Activated CD8-positive, alpha-beta memory T cell treated with anti-CD3 and anti-CD28 coated beads for 48 hours (primary cell): ENCODE results near the gene MAGI1.

Source experiments
- DNase-seq, 3 experiments: peaks; one replicate each; pipeline ENCODE4 v3.0.0-alpha.2; 2020; ENCODE audit warnings: low read depth in 2 of 3, low spot score in 2 of 3

The MAGI1 gene

GRCh38 chr3:65809641-65810150 is 229.0 kb downstream of the MAGI1 start:
- DNase-seq = no peak

- no peak for DNase-seq
Measured at GRCh38 chr3:65808824-65809223, 229.9 kb downstream of the MAGI1 start.

GRCh38 chr3:65808407-65808806 is 230.3 kb downstream of the MAGI1 start:
- no peak for DNase-seq

- DNase-seq = no peak
Measured at GRCh38 chr3:65807225-65807624, 231.5 kb downstream of the MAGI1 start.

- no peak for DNase-seq
Measured at GRCh38 chr3:65806600-65806999, 232.1 kb downstream of the MAGI1 start.

- DNase-seq = no peak
Measured at GRCh38 chr3:65796676-65797075, 242.0 kb downstream of the MAGI1 start.

GRCh38 chr3:65795166-65795565 is 243.6 kb downstream of the MAGI1 start:
- DNase-seq = no peak

- no peak for DNase-seq
Measured at GRCh38 chr3:65793495-65794200, 245.1 kb downstream of the MAGI1 start.

GRCh38 chr3:65788461-65788860 is 250.3 kb downstream of the MAGI1 start:
- DNase-seq = no peak

- DNase-seq = no peak
Measured at GRCh38 chr3:65787827-65788226, 250.9 kb downstream of the MAGI1 start.

GRCh38 chr3:65787340-65787739 is 251.4 kb downstream of the MAGI1 start:
- no peak for DNase-seq

- no peak for DNase-seq
Measured at GRCh38 chr3:65786890-65787289, 251.8 kb downstream of the MAGI1 start.

GRCh38 chr3:65785065-65785645 is 253.6 kb downstream of the MAGI1 start:
- DNase-seq = no peak

- no peak for DNase-seq
Measured at GRCh38 chr3:65783117-65783516, 255.6 kb downstream of the MAGI1 start.

GRCh38 chr3:65781594-65781993 is 257.1 kb downstream of the MAGI1 start:
- no peak for DNase-seq

GRCh38 chr3:65779390-65779789 is 259.3 kb downstream of the MAGI1 start:
- no peak for DNase-seq

- no peak for DNase-seq
Measured at GRCh38 chr3:65778968-65779367, 259.8 kb downstream of the MAGI1 start.

GRCh38 chr3:65777050-65777449 is 261.7 kb downstream of the MAGI1 start:
- DNase-seq = no peak

GRCh38 chr3:65776494-65776893 is 262.2 kb downstream of the MAGI1 start:
- no peak for DNase-seq

- no peak for DNase-seq
Measured at GRCh38 chr3:65776081-65776480, 262.6 kb downstream of the MAGI1 start.

- no peak for DNase-seq
Measured at GRCh38 chr3:65772758-65773157, 266.0 kb downstream of the MAGI1 start.

- no peak for DNase-seq
Measured at GRCh38 chr3:65767551-65767950, 271.2 kb downstream of the MAGI1 start.

- no peak for DNase-seq
Measured at GRCh38 chr3:65762235-65762580, 276.5 kb downstream of the MAGI1 start.
